Cardiac muscle cell (in vitro differentiated cells and primary cell): Measurements from ENCODE around the gene THBS4. TPM values are rescaled to one million over a fixed set of nuclear protein-coding genes. Genes with fewer than 3 reads are reported as not detected.

ENCODE experiments used
- DNase-seq, 2 donors: peaks; one replicate each; pipeline versions ENCODE4 v3.0.0 to v3.0.0-alpha.2; 2010 to 2017; ENCODE audit warnings: low read depth in 1 of 2, low spot score in 1 of 2
- H3K27ac ChIP-seq: fragments of 200-600 bp; sonication (generic); 2 replicates; pipeline ENCODE4 v1.5.1; 2016
- H3K27me3 ChIP-seq: fragments of 200-600 bp; sonication (generic); 2 replicates; pipeline ENCODE4 v1.6.0; 2016; ENCODE audit warnings: control low read depth
- H3K36me3 ChIP-seq: fragments of 200-600 bp; sonication (generic); 2 replicates; pipeline ENCODE4 v1.5.1; 2016; ENCODE audit warnings: control low read depth
- H3K4me1 ChIP-seq: fragments of 200-600 bp; sonication (generic); 2 replicates; pipeline ENCODE4 v1.8.1; 2017; ENCODE audit warnings: low read depth, mild to moderate bottlenecking, mixed run types
- H3K4me3 ChIP-seq: fragments of 200-600 bp; sonication (generic); 2 replicates; pipeline ENCODE4 v1.5.1; 2016; ENCODE audit warnings: mild to moderate bottlenecking
- H3K9me3 ChIP-seq: fragments of 200-600 bp; sonication (generic); 2 replicates; pipeline ENCODE4 v1.5.1; 2017; ENCODE audit warnings: low read depth, mild to moderate bottlenecking, control low read depth
- polyA plus RNA-seq: library from polyadenylated mRNA; unstranded; fragments of >200 nt; fragmentation: Nextera tagmentation; extraction: Ambion mirVana; gene quantifications from 2 replicates; pipeline ENCODE4 v1.2.1, GENCODE V29; 2016
- total RNA-seq: library from RNA; depleted of rRNA; stranded (reverse); fragments of >200 nt; gene quantifications from 2 replicates; pipeline ENCODE4 v1.2.3, GENCODE V29; 2016
- TF ChIP-seq, protein P1 (sequence below): IDR thresholded peaks from 2 replicates; pipeline ENCODE4 v1.5.1; 2012; ENCODE audit warnings: low read depth, mild to moderate bottlenecking, low read length

Gene THBS4
- total and polyA plus RNA-seq, 2 experiments from 2014 or later, result 27.2 to 35.7 TPM

DNA sequence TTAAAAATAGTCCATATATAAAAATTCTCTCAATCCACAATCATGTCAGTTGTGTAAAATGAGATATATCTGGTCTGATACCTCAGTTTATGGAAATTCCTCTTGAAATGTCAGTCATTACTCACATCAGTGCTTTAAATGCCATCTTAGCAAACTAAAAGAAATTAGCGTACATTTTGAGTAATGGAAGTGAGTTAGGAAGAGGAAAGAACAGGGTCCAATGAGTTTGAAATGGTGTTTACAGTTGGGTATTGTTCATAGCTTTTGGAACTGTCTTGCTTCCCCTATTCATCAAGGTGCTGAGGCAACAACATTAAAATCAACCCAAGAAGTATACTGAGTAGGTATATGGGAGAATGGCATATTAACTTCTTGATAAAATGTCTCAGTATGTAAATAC is 35.4 kb upstream of the THBS4 start:
- Histone ChIP-seq H3K27ac (no peak overlapping the region), H3K4me1 (no peaks in the 10 kb centered on the region), H3K9me3 (no peaks in the 10 kb centered on the region), H3K36me3 (no peaks in the 10 kb centered on the region), H3K4me3 (no peak overlapping the region), H3K27me3 (no peaks in the 10 kb centered on the region)
- TF ChIP-seq, protein P1, sequence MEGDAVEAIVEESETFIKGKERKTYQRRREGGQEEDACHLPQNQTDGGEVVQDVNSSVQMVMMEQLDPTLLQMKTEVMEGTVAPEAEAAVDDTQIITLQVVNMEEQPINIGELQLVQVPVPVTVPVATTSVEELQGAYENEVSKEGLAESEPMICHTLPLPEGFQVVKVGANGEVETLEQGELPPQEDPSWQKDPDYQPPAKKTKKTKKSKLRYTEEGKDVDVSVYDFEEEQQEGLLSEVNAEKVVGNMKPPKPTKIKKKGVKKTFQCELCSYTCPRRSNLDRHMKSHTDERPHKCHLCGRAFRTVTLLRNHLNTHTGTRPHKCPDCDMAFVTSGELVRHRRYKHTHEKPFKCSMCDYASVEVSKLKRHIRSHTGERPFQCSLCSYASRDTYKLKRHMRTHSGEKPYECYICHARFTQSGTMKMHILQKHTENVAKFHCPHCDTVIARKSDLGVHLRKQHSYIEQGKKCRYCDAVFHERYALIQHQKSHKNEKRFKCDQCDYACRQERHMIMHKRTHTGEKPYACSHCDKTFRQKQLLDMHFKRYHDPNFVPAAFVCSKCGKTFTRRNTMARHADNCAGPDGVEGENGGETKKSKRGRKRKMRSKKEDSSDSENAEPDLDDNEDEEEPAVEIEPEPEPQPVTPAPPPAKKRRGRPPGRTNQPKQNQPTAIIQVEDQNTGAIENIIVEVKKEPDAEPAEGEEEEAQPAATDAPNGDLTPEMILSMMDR, result no peak
- DNase-seq, result no peak

DNA sequence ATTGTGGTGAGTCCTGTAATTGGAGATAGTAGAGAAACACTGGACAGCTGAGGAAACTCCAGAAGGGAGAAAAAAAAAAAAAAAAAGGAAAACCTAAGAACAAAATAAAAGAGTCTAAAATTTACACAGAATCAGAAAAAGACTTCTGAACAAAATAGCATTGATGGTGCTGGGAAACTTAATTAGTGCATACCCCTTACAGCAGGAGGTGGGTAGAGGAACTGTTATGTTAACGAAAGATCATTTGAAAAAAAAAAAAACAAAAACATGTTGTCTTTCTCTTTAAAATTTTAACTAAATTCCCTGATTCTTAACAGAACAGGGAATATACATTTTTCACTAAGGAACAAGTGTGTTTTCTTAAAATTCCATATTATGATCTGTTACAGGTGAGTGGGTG is 32.5 kb upstream of the THBS4 start:
- H3K9me3 ChIP-seq, result no peaks in the 10 kb centered on the region
- H3K27me3 ChIP-seq, result no peaks in the 10 kb centered on the region
- H3K27ac ChIP-seq, result no peak overlapping the region
- DNase-seq, result no peak
- no peak overlapping the region for H3K4me3 ChIP-seq
- TF ChIP-seq, protein P1, result no peak
- H3K36me3 ChIP-seq, result no peaks in the 10 kb centered on the region
- no peaks in the 10 kb centered on the region for H3K4me1 ChIP-seq

DNA sequence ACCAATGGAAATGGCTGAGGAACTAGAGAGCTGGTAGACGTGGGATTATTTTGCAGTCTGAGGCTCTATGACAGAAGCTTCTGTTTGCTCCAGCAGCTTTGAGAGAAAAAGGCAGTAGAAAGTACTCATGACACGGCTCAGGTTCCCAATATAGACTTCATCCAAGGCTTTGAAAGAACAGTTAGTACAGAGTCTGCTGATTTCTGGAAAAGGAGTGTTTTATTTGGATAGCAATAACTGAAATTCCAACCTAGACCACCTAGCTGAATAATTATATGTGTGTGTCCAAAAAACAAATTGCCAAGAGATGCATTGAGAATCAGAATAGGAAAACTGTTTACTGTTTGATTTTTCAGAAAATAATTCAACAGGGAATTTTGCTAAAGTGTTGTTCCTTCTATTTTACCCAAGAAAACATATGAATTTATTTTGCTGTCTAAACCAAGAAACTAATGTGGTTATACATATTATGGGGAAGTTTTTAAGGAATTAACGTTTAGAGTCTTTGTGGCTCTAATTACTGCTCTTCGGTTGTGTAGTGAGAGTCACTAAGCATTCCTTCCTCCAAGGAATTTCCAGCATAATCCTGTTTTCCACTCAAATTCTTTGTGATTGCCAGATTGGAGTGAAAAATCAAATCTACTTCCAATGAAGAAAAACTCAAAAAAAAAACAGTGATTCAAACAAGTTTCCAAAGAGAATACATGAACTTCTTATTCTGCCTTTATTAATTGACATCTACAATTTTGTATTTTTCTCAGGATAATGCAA is 26.0 kb upstream of the THBS4 start:
- H3K27ac ChIP-seq, result no peak overlapping the region
- no peaks in the 10 kb centered on the region for H3K36me3 ChIP-seq
- H3K9me3 ChIP-seq, result no peaks in the 10 kb centered on the region
- H3K27me3 ChIP-seq, result no peaks in the 10 kb centered on the region
- DNase-seq, result no peak
- H3K4me3 ChIP-seq, result no peak overlapping the region
- no peaks in the 10 kb centered on the region for H3K4me1 ChIP-seq
- TF ChIP-seq, protein P1, result no peak

DNA sequence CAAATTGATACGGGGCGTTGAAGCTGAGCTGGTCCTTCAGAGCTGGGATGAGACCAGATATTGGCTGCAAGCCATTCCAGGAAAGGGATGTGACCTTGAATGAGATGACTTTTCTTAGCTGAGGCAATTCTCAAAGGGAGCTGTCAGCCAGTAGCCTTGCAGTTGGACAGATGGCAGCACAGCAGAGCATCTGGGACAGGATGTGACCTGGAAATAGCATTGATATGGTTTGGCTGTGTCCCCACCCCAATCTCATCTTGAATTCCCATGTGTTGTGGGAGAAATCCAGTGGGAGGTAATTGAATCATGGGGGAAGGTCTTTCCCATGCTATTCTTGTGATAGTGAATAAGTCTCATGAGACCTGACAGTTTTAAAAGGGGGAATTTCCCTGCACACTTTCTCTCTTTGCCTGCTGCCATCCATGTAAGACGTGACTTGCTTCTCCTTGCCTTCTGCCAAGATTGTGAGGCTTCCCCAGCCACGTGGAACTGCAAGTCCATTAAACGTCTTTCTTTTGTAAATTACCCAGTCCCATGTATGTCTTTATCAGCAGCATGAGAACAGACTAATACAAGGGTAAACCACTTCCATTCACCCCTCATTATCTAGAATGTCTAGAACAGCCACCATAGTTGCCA is 24.3 kb upstream of the THBS4 start:
- Histone ChIP-seq H3K27me3 (no peaks in the 10 kb centered on the region), H3K4me1 (no peaks in the 10 kb centered on the region), H3K9me3 (no peaks in the 10 kb centered on the region), H3K36me3 (no peaks in the 10 kb centered on the region), H3K4me3 (no peak overlapping the region), H3K27ac (no peak overlapping the region)
- no peak for DNase-seq
- TF ChIP-seq, protein P1, result no peak

DNA sequence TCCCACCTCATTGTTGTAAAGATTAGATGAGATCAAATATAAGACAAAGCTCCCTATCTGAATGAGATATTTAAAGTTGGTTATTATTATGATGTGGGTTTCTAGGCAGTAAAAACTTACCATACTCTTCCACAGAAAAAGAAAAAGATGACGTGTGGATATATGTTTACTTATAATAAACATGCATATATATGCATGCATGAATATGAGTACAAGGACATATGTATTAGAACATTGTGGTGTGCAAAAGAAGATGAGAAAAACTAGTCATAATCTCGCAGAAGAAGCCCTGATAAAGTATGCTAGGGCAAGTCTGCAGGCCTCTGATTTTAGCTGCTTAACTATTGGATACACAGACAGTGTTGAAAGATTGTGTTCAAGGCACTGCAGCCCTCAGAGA is 10.1 kb upstream of the THBS4 start:
- H3K4me1 ChIP-seq, result no peaks in the 10 kb centered on the region
- TF ChIP-seq, protein P1, result no peak
- no peaks in the 10 kb centered on the region for H3K27me3 ChIP-seq
- no peaks in the 10 kb centered on the region for H3K9me3 ChIP-seq
- no peak overlapping the region for H3K27ac ChIP-seq
- H3K36me3 ChIP-seq, result no peaks in the 10 kb centered on the region
- no peak for DNase-seq
- no peak overlapping the region for H3K4me3 ChIP-seq
